Calu3 (cell line): ENCODE measurements around the gene COL4A4. TPM values are rescaled to one million over a fixed set of nuclear protein-coding genes. Genes with fewer than 3 reads are reported as not detected.

Source experiments
- BruUV-seq: library from RNA; stranded (reverse); fragments of 400-500 nt; replicated peaks from 2 replicates; lab custom pipeline; 2021; lab: Mats Ljungman, UMichigan
- CTCF ChIA-PET: fragments of 300-600 bp; sonication (Branson Sonifier 250); formaldehyde crosslinking; loops from one replicate; lab custom pipeline; 2022; ENCODE audit warnings: antibody characterized with exemption; lab: Charles Lee
- DNase-seq: peaks from one replicate; pipeline ENCODE4 v3.0.0; 2022
- H3K27ac Mint-ChIP-seq: one replicate; pipeline ENCODE4 v1.8.0; 2022; ENCODE audit warnings: mixed read lengths; ENCODE audit not compliant: unreplicated experiment
- H3K27me3 Mint-ChIP-seq: one replicate; pipeline ENCODE4 v1.8.0; 2022; ENCODE audit warnings: mixed read lengths; ENCODE audit not compliant: unreplicated experiment
- H3K36me3 Mint-ChIP-seq: one replicate; pipeline ENCODE4 v1.8.0; 2022; ENCODE audit warnings: mild to moderate bottlenecking, moderate library complexity, mixed read lengths; ENCODE audit not compliant: insufficient read depth, unreplicated experiment
- H3K4me1 Mint-ChIP-seq: one replicate; pipeline ENCODE4 v1.8.0; 2022; ENCODE audit warnings: mild to moderate bottlenecking, low read depth, mixed read lengths; ENCODE audit not compliant: unreplicated experiment
- H3K4me3 Mint-ChIP-seq: one replicate; pipeline ENCODE4 v1.8.0; 2022; ENCODE audit warnings: mild to moderate bottlenecking, low read depth, moderate library complexity, mixed read lengths; ENCODE audit not compliant: unreplicated experiment
- H3K9me3 Mint-ChIP-seq: one replicate; pipeline ENCODE4 v1.8.0; 2022; ENCODE audit warnings: low read depth, mixed read lengths; ENCODE audit not compliant: unreplicated experiment
- CTCF ChIP-seq: fragments of 200-600 bp; IDR thresholded peaks from one replicate; pipeline ENCODE4 v1.8.0; 2022; ENCODE audit warnings: antibody characterized with exemption; ENCODE audit not compliant: unreplicated experiment
- intact Hi-C: fragments of 100-400 bp; cut with micrococcal nuclease; formaldehyde crosslinking; loops from one replicate; pipeline ENCODE4 v1.10.0; 2022; ENCODE audit not compliant: unreplicated experiment
- total RNA-seq: library from RNA; stranded (reverse); gene quantifications from 2 replicates; pipeline ENCODE4 v1.2.3, GENCODE V29; 2022

Gene COL4A4
- total RNA-seq, 1 experiment from 2014 or later = 17.2 TPM

GRCh38 chr2:226953206-226953605 lies 210.8 kb downstream of the COL4A4 start:
- no peak for DNase-seq
- no peak for TF ChIP-seq CTCF
- Mint-ChIP-seq H3K36me3 (no peaks in the 10 kb centered on the region), H3K4me3 (no peak overlapping the region), H3K27ac (no peak overlapping the region), H3K27me3 (no peaks in the 10 kb centered on the region), H3K4me1 (no peaks in the 10 kb centered on the region), H3K9me3 (no peaks in the 10 kb centered on the region)
- BruUV-seq = no TSS peak
- CTCF ChIA-PET = no interaction called here
- intact Hi-C loops = no loop called here

Other genes starting within 250 kb of the COL4A4 start
- 17.6 and 20.2 TPM in 2 replicates for gene COL4A3, start 419 bp upstream of the COL4A4 start, total RNA-seq
- 72.4 and 82.3 TPM in 2 replicates for gene MFF, start 161.0 kb upstream of the COL4A4 start, total RNA-seq
- not detected in 2 replicates for gene TM4SF20, start 215.1 kb upstream of the COL4A4 start, total RNA-seq
- gene SCYGR1, start 223.7 kb upstream of the COL4A4 start, total RNA-seq = not detected in 2 replicates